SK-N-SH treated with all-trans-retinoic acid at 6 μM for 48 hours (cell line): Measurements from ENCODE around the gene SERP2.

Experiments
- ATAC-seq: fragments of 200-7000 bp; cut with Tn5 transposase; 3 replicates; pipeline ENCODE4 v1.9.1; 2020; ENCODE audit warnings: mild to moderate bottlenecking, moderate library complexity
- ARNTL ChIP-seq: fragments of 450-650 bp; formaldehyde crosslinking; IDR thresholded peaks from 2 replicates; pipeline ENCODE4 v1.5.0; 2020; ENCODE audit warnings: low read depth, mild to moderate bottlenecking, moderate library complexity, borderline replicate concordance
- BACH2 ChIP-seq: fragments of 250-450 bp; sonication (Bioruptor Pico); IDR thresholded peaks from 2 replicates; pipeline ENCODE4 v1.9.0; 2021; ENCODE audit warnings: mild to moderate bottlenecking, borderline replicate concordance
- CSDC2 ChIP-seq: fragments of 250-450 bp; sonication (Bioruptor Pico); IDR thresholded peaks from 2 replicates; pipeline ENCODE4 v1.5.0; 2020; ENCODE audit warnings: mild to moderate bottlenecking, moderate library complexity
- ESRRG ChIP-seq: fragments of 250-450 bp; sonication (Bioruptor Pico); IDR thresholded peaks from 2 replicates; pipeline ENCODE4 v1.6.1; 2021; ENCODE audit warnings: mild to moderate bottlenecking
- GLIS3 ChIP-seq: fragments of 250-450 bp; sonication (Bioruptor Pico); IDR thresholded peaks from 2 replicates; pipeline ENCODE4 v1.5.0; 2020; ENCODE audit warnings: mild to moderate bottlenecking, moderate library complexity
- ISL1 ChIP-seq: fragments of 250-450 bp; sonication (Bioruptor Pico); IDR thresholded peaks from 2 replicates; pipeline ENCODE4 v2.1.2; 2022; ENCODE audit warnings: mild to moderate bottlenecking, moderate library complexity
- OSR1 ChIP-seq: fragments of 250-450 bp; sonication (Bioruptor Pico); IDR thresholded peaks from 2 replicates; pipeline ENCODE4 v1.8.0; 2022; ENCODE audit warnings: moderate library complexity, mild to moderate bottlenecking, inconsistent platforms
- PPARA ChIP-seq: fragments of 250-450 bp; sonication (Bioruptor Pico); IDR thresholded peaks from 2 replicates; pipeline ENCODE4 v1.5.0; 2020; ENCODE audit warnings: mild to moderate bottlenecking, borderline replicate concordance
- RARB ChIP-seq: fragments of 250-450 bp; sonication (Bioruptor Pico); IDR thresholded peaks from 2 replicates; pipeline ENCODE4 v1.8.0; 2021; ENCODE audit warnings: mild to moderate bottlenecking, moderate library complexity
- SNAI2 ChIP-seq: fragments of 250-450 bp; sonication (Bioruptor Pico); IDR thresholded peaks from 2 replicates; pipeline ENCODE4 v1.5.0; 2020; ENCODE audit warnings: mild to moderate bottlenecking, moderate library complexity
- TCF4 ChIP-seq: fragments of 250-450 bp; sonication (Bioruptor Pico); IDR thresholded peaks from 2 replicates; pipeline ENCODE4 v1.8.0; 2021; ENCODE audit warnings: mild to moderate bottlenecking, moderate library complexity, borderline replicate concordance
- TOX ChIP-seq: fragments of 250-450 bp; sonication (Bioruptor Pico); IDR thresholded peaks from 2 replicates; pipeline ENCODE4 v1.8.0; 2021; ENCODE audit warnings: mild to moderate bottlenecking, moderate library complexity, borderline replicate concordance
- ZC3H10 ChIP-seq: fragments of 250-450 bp; sonication (Bioruptor Pico); IDR thresholded peaks from 2 replicates; pipeline ENCODE4 v1.5.1; 2021; ENCODE audit warnings: mild to moderate bottlenecking, moderate library complexity
- ZFP3 ChIP-seq: fragments of 250-450 bp; sonication (Bioruptor Pico); IDR thresholded peaks from 2 replicates; pipeline ENCODE4 v1.5.0; 2020; ENCODE audit warnings: mild to moderate bottlenecking, moderate library complexity
- ZFP30 ChIP-seq: fragments of 450-650 bp; formaldehyde crosslinking; IDR thresholded peaks from 2 replicates; pipeline ENCODE4 v1.5.0; 2022; ENCODE audit warnings: mild to moderate bottlenecking, moderate library complexity
- ZNF565 ChIP-seq: fragments of 450-650 bp; formaldehyde crosslinking; conservative IDR thresholded peaks from 2 replicates; pipeline ENCODE4 v1.5.0; 2020; ENCODE audit warnings: low read depth, mild to moderate bottlenecking, moderate library complexity
- ZNF70 ChIP-seq: fragments of 450-650 bp; formaldehyde crosslinking; IDR thresholded peaks from 2 replicates; pipeline ENCODE4 v1.5.0; 2020; ENCODE audit warnings: mild to moderate bottlenecking, moderate library complexity
- TF ChIP-seq, protein P1 (sequence below): fragments of 250-450 bp; sonication (Bioruptor Pico); IDR thresholded peaks from 2 replicates; pipeline ENCODE4 v1.5.1; 2021; ENCODE audit warnings: mild to moderate bottlenecking, moderate library complexity
- TF ChIP-seq, protein P2 (sequence below): fragments of 250-450 bp; sonication (Bioruptor Pico); IDR thresholded peaks from 2 replicates; pipeline ENCODE4 v1.8.0; 2021; ENCODE audit warnings: low read depth, mild to moderate bottlenecking, moderate library complexity, borderline replicate concordance
- TF ChIP-seq, protein P3 (sequence below): fragments of 250-450 bp; sonication (Bioruptor Pico); IDR thresholded peaks from 2 replicates; pipeline ENCODE4 v1.5.1; 2020; ENCODE audit warnings: low read depth, mild to moderate bottlenecking, moderate library complexity
- TF ChIP-seq, protein P4 (sequence below): fragments of 250-450 bp; sonication (Bioruptor Pico); IDR thresholded peaks from 2 replicates; pipeline ENCODE4 v1.5.0; 2020; ENCODE audit warnings: mild to moderate bottlenecking, moderate library complexity

The SERP2 gene

DNA sequence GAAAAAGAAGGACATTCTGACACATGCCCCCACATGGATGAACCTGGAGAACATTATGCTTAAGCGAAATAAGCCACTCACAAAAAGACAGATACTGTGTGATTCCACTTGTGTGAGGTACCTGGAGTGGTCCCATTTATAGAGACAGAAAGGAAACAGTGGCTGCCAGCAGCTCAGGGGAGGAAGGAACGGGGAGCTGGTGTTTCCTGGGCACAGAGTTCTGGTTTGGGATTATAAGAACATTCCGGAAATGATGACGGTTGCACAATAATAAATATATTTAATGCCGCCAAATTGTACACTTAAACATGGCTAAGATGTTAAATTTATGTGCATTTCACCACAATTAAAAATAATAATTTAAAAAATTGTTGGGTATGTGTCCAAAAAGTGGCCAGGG, 33.0 kb downstream of the SERP2 start:
- TF ChIP-seq BACH2 (no peak), ZFP3 (CRISPR knock-in tag) (no peak), ARNTL (CRISPR knock-in tag) (no peak), PPARA (CRISPR knock-in tag) (no peak), RARB (CRISPR knock-in tag) (no peak), ISL1 (CRISPR knock-in tag) (no peak), CSDC2 (CRISPR knock-in tag) (no peak), TCF4 (no peak), ZFP30 (CRISPR knock-in tag) (no peak), GLIS3 (CRISPR knock-in tag) (no peak), ESRRG (CRISPR knock-in tag) (no peak), SNAI2 (CRISPR knock-in tag) (no peak), TOX (no peak), ZNF70 (CRISPR knock-in tag) (no peak), OSR1 (CRISPR knock-in tag) (no peak), ZC3H10 (CRISPR knock-in tag) (no peak)
- TF ChIP-seq, protein P1, sequence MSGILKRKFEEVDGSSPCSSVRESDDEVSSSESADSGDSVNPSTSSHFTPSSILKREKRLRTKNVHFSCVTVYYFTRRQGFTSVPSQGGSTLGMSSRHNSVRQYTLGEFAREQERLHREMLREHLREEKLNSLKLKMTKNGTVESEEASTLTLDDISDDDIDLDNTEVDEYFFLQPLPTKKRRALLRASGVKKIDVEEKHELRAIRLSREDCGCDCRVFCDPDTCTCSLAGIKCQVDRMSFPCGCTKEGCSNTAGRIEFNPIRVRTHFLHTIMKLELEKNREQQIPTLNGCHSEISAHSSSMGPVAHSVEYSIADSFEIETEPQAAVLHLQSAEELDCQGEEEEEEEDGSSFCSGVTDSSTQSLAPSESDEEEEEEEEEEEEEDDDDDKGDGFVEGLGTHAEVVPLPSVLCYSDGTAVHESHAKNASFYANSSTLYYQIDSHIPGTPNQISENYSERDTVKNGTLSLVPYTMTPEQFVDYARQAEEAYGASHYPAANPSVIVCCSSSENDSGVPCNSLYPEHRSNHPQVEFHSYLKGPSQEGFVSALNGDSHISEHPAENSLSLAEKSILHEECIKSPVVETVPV, result no peak
- TF ChIP-seq, protein P2, sequence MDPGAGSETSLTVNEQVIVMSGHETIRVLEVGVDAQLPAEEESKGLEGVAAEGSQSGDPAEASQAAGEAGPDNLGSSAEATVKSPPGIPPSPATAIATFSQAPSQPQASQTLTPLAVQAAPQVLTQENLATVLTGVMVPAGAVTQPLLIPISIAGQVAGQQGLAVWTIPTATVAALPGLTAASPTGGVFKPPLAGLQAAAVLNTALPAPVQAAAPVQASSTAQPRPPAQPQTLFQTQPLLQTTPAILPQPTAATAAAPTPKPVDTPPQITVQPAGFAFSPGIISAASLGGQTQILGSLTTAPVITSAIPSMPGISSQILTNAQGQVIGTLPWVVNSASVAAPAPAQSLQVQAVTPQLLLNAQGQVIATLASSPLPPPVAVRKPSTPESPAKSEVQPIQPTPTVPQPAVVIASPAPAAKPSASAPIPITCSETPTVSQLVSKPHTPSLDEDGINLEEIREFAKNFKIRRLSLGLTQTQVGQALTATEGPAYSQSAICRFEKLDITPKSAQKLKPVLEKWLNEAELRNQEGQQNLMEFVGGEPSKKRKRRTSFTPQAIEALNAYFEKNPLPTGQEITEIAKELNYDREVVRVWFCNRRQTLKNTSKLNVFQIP (CRISPR knock-in tag), result no peak
- TF ChIP-seq, protein P3, sequence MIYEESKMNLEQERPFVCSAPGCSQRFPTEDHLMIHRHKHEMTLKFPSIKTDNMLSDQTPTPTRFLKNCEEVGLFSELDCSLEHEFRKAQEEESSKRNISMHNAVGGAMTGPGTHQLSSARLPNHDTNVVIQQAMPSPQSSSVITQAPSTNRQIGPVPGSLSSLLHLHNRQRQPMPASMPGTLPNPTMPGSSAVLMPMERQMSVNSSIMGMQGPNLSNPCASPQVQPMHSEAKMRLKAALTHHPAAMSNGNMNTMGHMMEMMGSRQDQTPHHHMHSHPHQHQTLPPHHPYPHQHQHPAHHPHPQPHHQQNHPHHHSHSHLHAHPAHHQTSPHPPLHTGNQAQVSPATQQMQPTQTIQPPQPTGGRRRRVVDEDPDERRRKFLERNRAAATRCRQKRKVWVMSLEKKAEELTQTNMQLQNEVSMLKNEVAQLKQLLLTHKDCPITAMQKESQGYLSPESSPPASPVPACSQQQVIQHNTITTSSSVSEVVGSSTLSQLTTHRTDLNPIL, result no peak
- ATAC-seq, result no peak

DNA sequence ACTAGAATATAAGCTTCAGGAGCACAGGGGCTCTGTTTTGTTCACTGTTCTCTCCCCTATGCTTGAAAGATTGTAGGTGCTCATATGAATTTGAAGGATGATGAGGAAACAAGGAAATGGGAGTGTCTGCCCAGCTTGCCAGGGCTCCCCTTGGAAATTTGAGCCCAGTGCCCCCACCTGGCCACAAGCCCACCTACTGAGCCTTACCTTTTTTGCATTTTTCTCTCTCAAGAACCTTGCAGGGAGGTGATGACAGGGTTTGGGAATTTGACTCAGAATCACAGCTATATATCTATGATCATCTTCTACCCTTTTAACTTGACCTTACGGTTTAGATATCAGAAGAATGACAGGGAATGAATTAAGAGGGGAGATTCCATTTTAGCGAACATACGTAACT, 33.8 kb downstream of the SERP2 start:
- ATAC-seq, result no peak
- TF ChIP-seq ZNF565 (CRISPR knock-in tag), result no peak

DNA sequence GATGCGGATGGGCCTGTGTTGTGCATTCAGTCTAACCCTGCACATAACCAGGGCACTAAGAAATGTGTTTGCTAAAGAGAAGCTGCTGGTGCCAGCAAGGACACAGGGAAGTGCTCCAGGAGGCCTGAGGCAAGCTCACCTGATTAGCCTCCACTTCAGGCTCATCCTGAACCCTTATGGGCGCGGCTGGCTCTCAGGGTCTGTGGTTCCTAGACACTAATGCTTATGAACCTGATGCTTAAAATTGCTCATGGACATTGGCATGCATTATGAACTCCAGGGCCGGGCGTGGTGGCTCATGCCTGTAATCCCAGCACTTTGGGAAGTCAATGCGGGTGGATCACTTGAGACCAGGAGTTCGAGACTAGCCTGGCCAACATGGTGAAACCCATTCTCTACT, 34.3 kb downstream of the SERP2 start:
- ATAC-seq, result no peak
- TF ChIP-seq CSDC2 (CRISPR knock-in tag) (no peak), ESRRG (CRISPR knock-in tag) (no peak), PPARA (CRISPR knock-in tag) (no peak), ARNTL (CRISPR knock-in tag) (no peak), TCF4 (no peak), ZNF70 (CRISPR knock-in tag) (no peak), BACH2 (no peak), ZC3H10 (CRISPR knock-in tag) (no peak)

DNA sequence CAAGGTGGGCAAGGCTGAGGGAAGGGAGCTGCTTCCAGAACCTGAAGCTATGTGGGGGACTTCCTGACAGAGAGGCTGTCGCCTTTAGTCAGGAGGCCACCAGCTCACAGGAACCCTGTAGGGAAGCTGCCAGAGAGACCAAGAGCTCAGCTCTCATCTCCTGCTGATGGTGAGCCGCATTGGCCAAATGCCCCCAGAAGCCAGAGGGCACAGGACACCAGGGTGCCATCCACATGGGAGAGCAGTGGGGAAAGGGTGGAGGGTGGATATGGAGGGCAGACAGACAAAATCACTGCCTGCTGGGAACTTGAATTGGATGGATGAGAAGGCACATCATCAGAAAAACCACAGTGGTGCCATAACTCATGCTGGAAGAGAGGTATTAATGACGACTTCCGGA, 36.0 kb downstream of the SERP2 start:
- no peak for ATAC-seq

More for the DNA sequence above, 36.0 kb downstream of the SERP2 start:
- TF ChIP-seq, protein P1, result no peak
- TF ChIP-seq GLIS3 (CRISPR knock-in tag), result no peak
- TF ChIP-seq, protein P4, sequence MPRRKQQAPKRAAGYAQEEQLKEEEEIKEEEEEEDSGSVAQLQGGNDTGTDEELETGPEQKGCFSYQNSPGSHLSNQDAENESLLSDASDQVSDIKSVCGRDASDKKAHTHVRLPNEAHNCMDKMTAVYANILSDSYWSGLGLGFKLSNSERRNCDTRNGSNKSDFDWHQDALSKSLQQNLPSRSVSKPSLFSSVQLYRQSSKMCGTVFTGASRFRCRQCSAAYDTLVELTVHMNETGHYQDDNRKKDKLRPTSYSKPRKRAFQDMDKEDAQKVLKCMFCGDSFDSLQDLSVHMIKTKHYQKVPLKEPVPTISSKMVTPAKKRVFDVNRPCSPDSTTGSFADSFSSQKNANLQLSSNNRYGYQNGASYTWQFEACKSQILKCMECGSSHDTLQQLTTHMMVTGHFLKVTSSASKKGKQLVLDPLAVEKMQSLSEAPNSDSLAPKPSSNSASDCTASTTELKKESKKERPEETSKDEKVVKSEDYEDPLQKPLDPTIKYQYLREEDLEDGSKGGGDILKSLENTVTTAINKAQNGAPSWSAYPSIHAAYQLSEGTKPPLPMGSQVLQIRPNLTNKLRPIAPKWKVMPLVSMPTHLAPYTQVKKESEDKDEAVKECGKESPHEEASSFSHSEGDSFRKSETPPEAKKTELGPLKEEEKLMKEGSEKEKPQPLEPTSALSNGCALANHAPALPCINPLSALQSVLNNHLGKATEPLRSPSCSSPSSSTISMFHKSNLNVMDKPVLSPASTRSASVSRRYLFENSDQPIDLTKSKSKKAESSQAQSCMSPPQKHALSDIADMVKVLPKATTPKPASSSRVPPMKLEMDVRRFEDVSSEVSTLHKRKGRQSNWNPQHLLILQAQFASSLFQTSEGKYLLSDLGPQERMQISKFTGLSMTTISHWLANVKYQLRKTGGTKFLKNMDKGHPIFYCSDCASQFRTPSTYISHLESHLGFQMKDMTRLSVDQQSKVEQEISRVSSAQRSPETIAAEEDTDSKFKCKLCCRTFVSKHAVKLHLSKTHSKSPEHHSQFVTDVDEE (CRISPR knock-in tag), result no peak
- no peak for TF ChIP-seq CSDC2 (CRISPR knock-in tag)
- TF ChIP-seq TCF4, result no peak
- TF ChIP-seq PPARA (CRISPR knock-in tag), result no peak
- TF ChIP-seq ZFP3 (CRISPR knock-in tag), result no peak
- TF ChIP-seq, all 23 proteins: peak for 0
